ENCODE data around the gene MAGI2. TPM values are rescaled to one million over a fixed set of nuclear protein-coding genes. Genes with fewer than 3 reads are reported as not detected.

Gene MAGI2
- total and polyA plus RNA-seq, 2 of the 13 experiments (the other 11 are each of a cell fraction or from before 2014, with no cell fraction given): 1.5 to 3.8 TPM

- no peaks in the 10 kb centered on the region for H4K20me1 ChIP-seq (ENCODE audit: insufficient read depth, low read length)
- in situ Hi-C loops (cut with HindIII; ENCODE audit: extremely low pct_ligation_motif_present, low pct_unique_long_range_greater_than_20kb) (no loop called here), intact Hi-C loops (cut with micrococcal nuclease; ENCODE audit: unreplicated experiment) (no loop called here)
- H3K4me2 ChIP-seq (ENCODE audit: low read depth, low read length): no peak overlapping the region
- H3K4me3 ChIP-seq (replicated peaks in 1 of 3; ENCODE audit: insufficient read depth in 1 of 3, low read depth in 2 of 3, low read length in 3 of 3): no peak overlapping the region
- BruUV-seq (replicated peaks): no TSS peak
- no peaks in the 10 kb centered on the region for H3K9me3 ChIP-seq (ENCODE audit: low read length)
- H2AFZ ChIP-seq (ENCODE audit: low read length): no peak overlapping the region
- no peak for DNase-seq (ENCODE audit: low spot score)
- ATAC-seq: no peak
- H3K4me1 ChIP-seq (ENCODE audit: insufficient read depth, low read length): no peaks in the 10 kb centered on the region
- no peaks in the 10 kb centered on the region for H3K36me3 ChIP-seq (replicated peaks in 1 of 2; ENCODE audit: control insufficient read depth in 1 of 2, insufficient read depth in 2 of 2, low read length in 2 of 2)
- H3K9ac ChIP-seq (ENCODE audit: insufficient read depth, low read depth, low read length): no peak overlapping the region
- no peak overlapping the region for H3K27ac ChIP-seq (ENCODE audit: extremely low read length, insufficient read depth, low read length)
- FAIRE-seq: no peak
- no peaks in the 10 kb centered on the region for H3K27me3 ChIP-seq (ENCODE audit: control insufficient read depth in 1 of 2, insufficient read depth in 2 of 2, low read length in 2 of 2)
- 50% methylated on average over 1 of the region's 1 CpG for WGBS (ENCODE audit: low lambda C conversion rate)
- H3K79me2 ChIP-seq (ENCODE audit: insufficient read depth, low read length): no peaks in the 10 kb centered on the region
- ChIA-PET CTCF (ENCODE audit: low intra/inter-chr PET ratio, low total read pairs) (no interaction called here), POLR2A (no interaction called here)
- TF ChIP-seq BHLHE40 (IDR thresholded peaks at IDR 0.05; ENCODE audit: low read length): no peak
- no peak for TF ChIP-seq ISL2 (CRISPR knock-in tag; IDR thresholded peaks at IDR 0.05)
- TF ChIP-seq ATF7 (IDR thresholded peaks at IDR 0.05): no peak
- TF ChIP-seq ATF7 (CRISPR knock-in tag; IDR thresholded peaks at IDR 0.05): no peak
- no peak for TF ChIP-seq ATF6 (CRISPR knock-in tag; conservative IDR thresholded peaks at IDR 0.05)
- no peak for TF ChIP-seq ZNF260 (CRISPR knock-in tag; IDR thresholded peaks at IDR 0.05; ENCODE audit: borderline replicate concordance, low read depth)
- TF ChIP-seq SCMH1 (CRISPR knock-in tag; IDR thresholded peaks at IDR 0.05; ENCODE audit: borderline replicate concordance): no peak
- no peak for TF ChIP-seq ZBTB7A (CRISPR knock-in tag; IDR thresholded peaks at IDR 0.05)
- no peak for TF ChIP-seq POGK (CRISPR knock-in tag; conservative IDR thresholded peaks at IDR 0.05)
- no peak for TF ChIP-seq SRSF9 (IDR thresholded peaks at IDR 0.05; ENCODE audit: borderline replicate concordance, insufficient read depth, low read depth, low read length, poor library complexity, severe bottlenecking)
- no peak for TF ChIP-seq MXD1 (CRISPR knock-in tag; IDR thresholded peaks at IDR 0.05)
- no peak for TF ChIP-seq TFE3 (CRISPR knock-in tag; IDR thresholded peaks at IDR 0.05)
- TF ChIP-seq ESRRA (CRISPR knock-in tag; IDR thresholded peaks at IDR 0.05; ENCODE audit: low read depth): no peak
- TF ChIP-seq FOXA3 (CRISPR knock-in tag; IDR thresholded peaks at IDR 0.05): no peak
- TF ChIP-seq ZNF75D (CRISPR knock-in tag; IDR thresholded peaks at IDR 0.05; ENCODE audit: borderline replicate concordance): no peak
These were observed 1186.3 kb downstream of the MAGI2 start for GRCh38 chr7:78267141-78267540.
